Esophagus muscularis mucosa (tissue), 4 donors: ENCODE measurements around the gene MEF2C. TPM values are rescaled to one million over a fixed set of nuclear protein-coding genes. Genes with fewer than 3 reads are reported as not detected.
A peak's percentile ranks its signal among the peaks of the same experiment; 100 is the strongest.

ENCODE experiments used
- DNase-seq: peaks from one replicate; pipeline ENCODE4 v3.0.0-alpha.2; 2017; ENCODE audit errors: extremely low spot score
- H3K27ac ChIP-seq, 4 donors: fragments of 200-600 bp; sonication (generic); replicated peaks in 1 of 4; 1 replicate in 3 of 4; 2 replicates in 1 of 4; pipeline ENCODE4 v1.5.1; 2016 to 2019; ENCODE audit warnings: mild to moderate bottlenecking in 1 of 4
- H3K27me3 ChIP-seq, 4 donors: fragments of 200-600 bp; sonication (generic); one replicate each; pipeline versions ENCODE4 v1.5.1 to v1.6.0; 2016 to 2019
- H3K36me3 ChIP-seq, 4 donors: fragments of 200-600 bp; sonication (generic); one replicate each; pipeline ENCODE4 v1.5.1; 2016 to 2019
- H3K4me1 ChIP-seq, 4 donors: fragments of 200-600 bp; sonication (generic); one replicate each; pipeline ENCODE4 v1.5.1; 2016 to 2019
- H3K4me3 ChIP-seq, 4 donors: fragments of 200-600 bp; sonication (generic); 1 replicate in 2 of 4; 2 replicates in 2 of 4; pipeline ENCODE4 v1.5.1; 2016 to 2019; ENCODE audit warnings: mild to moderate bottlenecking in 4 of 4, moderate library complexity in 1 of 4
- H3K9me3 ChIP-seq, 4 donors: fragments of 200-600 bp; sonication (generic); 1 replicate in 3 of 4; 2 replicates in 1 of 4; pipeline ENCODE4 v1.5.1; 2016 to 2019
- CTCF ChIP-seq, 3 experiments: fragments of 200-600 bp in 2 of 3; fragments of 450-650 bp in 1 of 3; sonication (generic) in 2 of 3; IDR thresholded peaks; one replicate each; pipeline ENCODE4 v1.5.1; 2017 to 2019; ENCODE audit warnings: antibody characterized with exemption in 3 of 3, mild to moderate bottlenecking in 2 of 3, moderate library complexity in 1 of 3
- EP300 ChIP-seq: sonication (generic); formaldehyde crosslinking; IDR thresholded peaks from one replicate; pipeline ENCODE4 v1.6.1; 2017; ENCODE audit warnings: antibody characterized with exemption
- POLR2A ChIP-seq: fragments of 450-650 bp; IDR thresholded peaks from one replicate; pipeline ENCODE4 v1.6.1; 2017; ENCODE audit warnings: antibody characterized with exemption, moderate library complexity, mild to moderate bottlenecking, low read depth
- POLR2AphosphoS5 ChIP-seq, 2 donors: sonication (generic); formaldehyde crosslinking; IDR thresholded peaks; one replicate each; pipeline ENCODE4 v1.6.1; 2017; ENCODE audit warnings: antibody characterized with exemption in 2 of 2
- WGBS: methylation state at CpG from one replicate; pipeline ENCODE4 v1.1.5; 2018; 5-methylcytosine and 5-hydroxymethylcytosine counted together
- intact Hi-C: fragments of 100-400 bp; cut with DNase I; formaldehyde crosslinking; loops from one replicate; pipeline ENCODE4 v1.15.1; 2023
- small RNA-seq, 3 donors: library from RNA; depleted of rRNA; stranded (forward); fragments of <200 nt; gene quantifications; one replicate each; pipeline ENCODE3, GENCODE V24; 2016
- total RNA-seq, 4 donors: library from RNA; depleted of rRNA; stranded (reverse); fragments of >200 nt; gene quantifications; one replicate each; pipeline versions ENCODE4 v1.1.0 to v1.2.1, GENCODE V29; 2016

MEF2C gene
- total RNA-seq, 4 donors from 2014 or later, result 20.8 to 34.3 (median 29.0) TPM

GRCh38 chr5:88671505-88672499, 211.2 kb downstream of the MEF2C start:
- intact Hi-C loops, result no loop called here
- Histone ChIP-seq H3K36me3 (no peaks in the 10 kb centered on the region), H3K27me3 (peaks cover 4 to 98% (median 90%) of the 10 kb centered on the region in 4 donors), H3K27ac (no peak overlapping the region), H3K4me3 (peak overlapping the region; percentile 29 to 41 (median 34)), H3K9me3 (no peaks in the 10 kb centered on the region), H3K4me1 (peaks cover 27 to 41% (median 36%) of the 10 kb centered on the region in 4 donors)
- TF ChIP-seq CTCF (IDR thresholded peaks at IDR 0.05) (no peak), EP300 (no peak), POLR2A (no peak), POLR2AphosphoS5 (IDR thresholded peaks at IDR 0.05) (no peak)
- no peak for DNase-seq
- WGBS, result 8% methylated on average over 25 of the region's 25 CpGs

DNA sequence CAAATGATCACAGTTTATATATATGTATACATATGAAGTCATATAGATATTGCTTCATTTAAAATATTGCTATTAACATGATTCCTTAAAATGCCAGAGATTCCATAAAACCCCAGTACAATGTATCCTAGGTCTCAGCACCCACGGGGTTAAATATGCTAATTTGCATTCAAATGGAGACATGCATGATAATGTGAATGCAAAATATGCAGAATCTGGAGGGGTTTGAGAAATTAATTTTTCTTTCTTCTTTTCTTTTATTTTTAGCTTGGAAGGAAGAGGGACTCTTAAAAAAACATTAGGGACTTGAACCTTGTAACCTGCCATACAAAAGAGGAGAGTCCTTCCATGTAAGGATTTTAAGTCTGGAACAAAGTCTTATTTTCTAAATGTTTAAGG, 211.9 kb downstream of the MEF2C start:
- DNase-seq, result no peak
- Histone ChIP-seq H3K4me3 (no peak overlapping the region), H3K9me3 (no peaks in the 10 kb centered on the region), H3K36me3 (no peaks in the 10 kb centered on the region), H3K27ac (no peak overlapping the region), H3K4me1 (peaks cover 30 to 45% (median 40%) of the 10 kb centered on the region in 4 donors), H3K27me3 (peaks cover 4 to 98% (median 90%) of the 10 kb centered on the region in 4 donors)
- WGBS, result 11% methylated on average over 1 of the region's 1 CpG
- no peak for TF ChIP-seq EP300
- intact Hi-C loops, result no loop called here

GRCh38 chr5:88670461-88670860, 212.5 kb downstream of the MEF2C start:
- TF ChIP-seq EP300 (no peak), POLR2AphosphoS5 (IDR thresholded peaks at IDR 0.05) (no peak), POLR2A (no peak)
- intact Hi-C loops, result no loop called here
- H3K9me3 ChIP-seq, result no peaks in the 10 kb centered on the region
- 83% methylated on average over 1 of the region's 1 CpG for WGBS
- no peak for DNase-seq
- no peak overlapping the region for H3K4me3 ChIP-seq
- no peak overlapping the region for H3K27ac ChIP-seq
- no peaks in the 10 kb centered on the region for H3K36me3 ChIP-seq
- peaks cover 4 to 98% (median 88%) of the 10 kb centered on the region in 4 donors for H3K27me3 ChIP-seq
- peaks cover 25 to 38% (median 33%) of the 10 kb centered on the region in 4 donors for H3K4me1 ChIP-seq

DNA sequence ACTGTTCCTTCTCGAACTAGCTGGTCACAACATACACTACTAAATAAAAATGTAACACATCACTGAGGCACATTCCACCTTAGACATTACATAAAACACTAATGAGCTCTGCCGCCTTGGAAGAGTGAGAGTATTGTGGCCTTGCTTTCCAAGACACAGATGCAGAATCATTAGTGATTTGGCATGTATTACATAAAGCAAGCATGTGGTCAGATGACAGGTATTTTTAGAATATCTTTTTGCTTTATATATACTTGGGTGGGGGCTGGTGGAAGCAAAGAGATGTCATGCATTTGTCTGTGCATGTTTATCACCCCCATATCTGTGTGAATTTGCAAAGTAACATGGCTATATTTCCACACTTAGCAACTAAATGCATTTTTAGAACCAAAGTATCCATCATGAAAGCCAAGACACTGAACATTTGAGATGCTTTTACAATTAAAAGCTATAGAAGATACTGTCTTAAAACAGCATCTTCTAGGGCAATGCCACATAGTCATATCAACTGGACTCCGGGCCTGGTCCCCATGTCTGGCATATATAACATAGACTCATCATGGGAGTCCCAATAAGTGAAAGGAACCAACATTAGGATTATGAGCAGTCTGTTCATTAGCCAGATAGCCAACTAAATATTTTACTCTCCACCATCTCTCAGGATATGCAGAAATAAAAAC, 213.5 kb downstream of the MEF2C start:
- TF ChIP-seq EP300 (no peak), POLR2A (no peak), CTCF (IDR thresholded peaks at IDR 0.05) (no peak), POLR2AphosphoS5 (IDR thresholded peaks at IDR 0.05) (no peak)
- no peak for DNase-seq
- 59% methylated on average over 3 of the region's 3 CpGs for WGBS
- H3K4me1 ChIP-seq, result peaks cover 15 to 29% (median 24%) of the 10 kb centered on the region in 4 donors
- no peaks in the 10 kb centered on the region for H3K36me3 ChIP-seq
- no peaks in the 10 kb centered on the region for H3K9me3 ChIP-seq
- no peak overlapping the region for H3K27ac ChIP-seq
- intact Hi-C loops, result no loop called here
- H3K27me3 ChIP-seq, result peaks cover 4 to 98% (median 86%) of the 10 kb centered on the region in 4 donors
- H3K4me3 ChIP-seq, result no peak overlapping the region

DNA sequence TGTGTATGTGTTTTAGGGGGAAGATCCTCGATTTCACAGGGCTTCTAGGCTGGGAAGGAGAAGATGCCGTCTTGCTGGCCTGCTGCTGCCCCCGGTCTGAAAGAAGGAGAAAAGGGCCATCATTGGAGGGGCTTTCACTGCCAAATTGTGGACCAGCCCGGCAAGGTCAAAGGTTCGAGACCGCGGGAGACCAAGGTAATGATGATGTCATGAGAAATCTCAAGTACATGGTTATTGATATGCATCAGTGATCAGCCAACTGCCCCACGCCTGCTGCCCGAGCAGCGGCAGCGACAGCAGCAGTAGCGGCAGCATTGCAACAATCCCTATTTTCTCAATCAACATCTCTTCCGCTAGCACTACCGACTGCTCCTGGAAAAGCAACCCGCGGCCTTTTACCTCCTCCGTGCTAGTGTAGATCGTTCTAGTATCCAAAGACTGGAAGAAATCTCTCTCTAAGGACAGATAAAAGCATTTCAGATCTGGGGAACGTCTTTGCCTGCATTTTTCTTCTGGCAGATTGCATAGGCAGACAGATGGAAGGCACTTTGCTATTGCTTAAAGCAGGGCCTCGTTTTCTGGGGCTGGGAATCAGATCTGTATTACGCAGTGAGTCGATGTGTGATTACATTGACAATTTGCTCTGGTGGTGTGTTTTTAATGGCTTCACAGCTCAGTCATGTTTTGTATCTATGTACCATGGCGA, 215.3 kb downstream of the MEF2C start:
- no peaks in the 10 kb centered on the region for H3K36me3 ChIP-seq
- peaks cover 9 to 16% (median 16%) of the 10 kb centered on the region in 4 donors for H3K4me1 ChIP-seq
- DNase-seq, result no peak
- 9% methylated on average over 23 of the region's 23 CpGs for WGBS
- H3K9me3 ChIP-seq, result no peaks in the 10 kb centered on the region
- TF ChIP-seq CTCF (IDR thresholded peaks at IDR 0.05) (no peak), POLR2A (no peak), EP300 (no peak), POLR2AphosphoS5 (IDR thresholded peaks at IDR 0.05) (no peak)
- peaks cover under 1 to 98% (median 83%) of the 10 kb centered on the region in 4 donors for H3K27me3 ChIP-seq
- no peak overlapping the region for H3K27ac ChIP-seq
- peak overlapping the region; percentile 37 to 49 (median 40) for H3K4me3 ChIP-seq
- intact Hi-C loops, result no loop called here

Small RNAs within 50 kb of the gene (small RNA-seq; reads per million reads assigned to genes)
- 0 reads per million in 3 donors for gene AC008525.2
